ENCODE results near the gene DPH7. TPM values are rescaled to one million over a fixed set of nuclear protein-coding genes. Genes with fewer than 3 reads are reported as not detected.
"Not testable (repeated sequence)": the region's sequence is repeated elsewhere in the genome, so short reads cannot be mapped to it uniquely, and the experiment has no call there.

DPH7 gene
- polyA plus RNA-seq, 6 donors from 2014 or later = 19.1 to 53.9 (median 32.6) TPM

GRCh38 chr9:137582286-137582860 lies 3.6 kb upstream of the DPH7 start:
- Mint-ChIP-seq H3K27me3 (no peaks in the 10 kb centered on the region), H3K4me1 (peaks cover 7 to 15% (median 12%) of the 10 kb centered on the region in 3 donors), H3K27ac (no peak overlapping the region), H3K9me3 (no peaks in the 10 kb centered on the region), H3K36me3 (peaks cover 0 to 8% of the 10 kb centered on the region in 2 donors), H3K4me3 (peak overlapping the region in 2 of 8 donors; percentile 21 to 41)
- ATAC-seq (ENCODE audit: low read depth in 2 of 2) (no peak), DNase-seq (no peak)

GRCh38 chr9:137581361-137582285 lies 2.9 kb upstream of the DPH7 start:
- Mint-ChIP-seq H3K27ac (no peak overlapping the region), H3K27me3 (no peaks in the 10 kb centered on the region), H3K9me3 (no peaks in the 10 kb centered on the region), H3K36me3 (peaks cover 0 to 8% of the 10 kb centered on the region in 2 donors), H3K4me3 (peak overlapping the region in 2 of 8 donors; percentile 2 to 21), H3K4me1 (peaks cover 10 to 21% (median 19%) of the 10 kb centered on the region in 3 donors)
- DNase-seq (no peak), ATAC-seq (ENCODE audit: low read depth in 2 of 2) (no peak)

- no peak for ATAC-seq (ENCODE audit: low read depth in 2 of 2)
- Mint-ChIP-seq H3K4me1 (peaks cover 12 to 28% (median 26%) of the 10 kb centered on the region in 3 donors), H3K9me3 (no peaks in the 10 kb centered on the region), H3K27me3 (no peaks in the 10 kb centered on the region), H3K36me3 (peaks cover 0 to 2% of the 10 kb centered on the region in 2 donors), H3K27ac (no peak overlapping the region), H3K4me3 (peak overlapping the region in 1 of 8 donors; percentile 50)
- DNase-seq = no peak
These were observed 2.2 kb upstream of the DPH7 start for GRCh38 chr9:137580954-137581322.

- no peak for DNase-seq
- H3K27ac Mint-ChIP-seq = no peak overlapping the region
These were observed 1.7 kb upstream of the DPH7 start for GRCh38 chr9:137580209-137580953.

GRCh38 chr9:137579259-137579604 lies 507 bp upstream of the DPH7 start:
- DNase-seq = no peak
- H3K9me3 Mint-ChIP-seq = no peaks in the 10 kb centered on the region
- no peak for ATAC-seq (ENCODE audit: low read depth in 2 of 2)
- H3K4me3 Mint-ChIP-seq = peak overlapping the region; percentile 72 to 90 (median 84)
- peaks cover 21 to 40% (median 34%) of the 10 kb centered on the region in 3 donors for H3K4me1 Mint-ChIP-seq
- H3K36me3 Mint-ChIP-seq = peaks cover 8 to 12% of the 10 kb centered on the region in 2 donors
- peak overlapping the region in 3 of 6 donors; percentile 34 to 85 (median 79) for H3K27ac Mint-ChIP-seq
- no peaks in the 10 kb centered on the region for H3K27me3 Mint-ChIP-seq

More at GRCh38 chr9:137580209-137580953, 1.7 kb upstream of the DPH7 start:
- no peaks in the 10 kb centered on the region for H3K27me3 Mint-ChIP-seq
- peaks cover 4 to 7% of the 10 kb centered on the region in 2 donors for H3K36me3 Mint-ChIP-seq
- H3K4me1 Mint-ChIP-seq = peaks cover 16 to 33% (median 32%) of the 10 kb centered on the region in 3 donors
- peak overlapping the region in 2 of 8 donors; percentile 50 to 85 for H3K4me3 Mint-ChIP-seq
- ATAC-seq (ENCODE audit: low read depth in 2 of 2) = no peak
- no peaks in the 10 kb centered on the region for H3K9me3 Mint-ChIP-seq

GRCh38 chr9:137575716-137576411 lies 2.9 kb downstream of the DPH7 start:
- peak overlapping the region in 2 of 6 donors; percentile 37 to 47 for H3K27ac Mint-ChIP-seq
- H3K4me1 Mint-ChIP-seq = peaks cover 25 to 45% (median 35%) of the 10 kb centered on the region in 3 donors
- DNase-seq (no peak), ATAC-seq (ENCODE audit: low read depth in 2 of 2) (no peak)
- no peaks in the 10 kb centered on the region for H3K9me3 Mint-ChIP-seq
- peaks cover 17 to 19% of the 10 kb centered on the region in 2 donors for H3K36me3 Mint-ChIP-seq
- no peaks in the 10 kb centered on the region for H3K27me3 Mint-ChIP-seq
- peak overlapping the region in 5 of 8 donors; percentile 36 to 75 (median 67) for H3K4me3 Mint-ChIP-seq

GRCh38 chr9:137575364-137575715 lies 3.4 kb downstream of the DPH7 start:
- H3K36me3 Mint-ChIP-seq = peaks cover 17 to 19% of the 10 kb centered on the region in 2 donors
- H3K4me3 Mint-ChIP-seq = peak overlapping the region in 1 of 8 donors; percentile 75
- H3K9me3 Mint-ChIP-seq = no peaks in the 10 kb centered on the region
- H3K27me3 Mint-ChIP-seq = no peaks in the 10 kb centered on the region
- peaks cover 31 to 50% (median 41%) of the 10 kb centered on the region in 3 donors for H3K4me1 Mint-ChIP-seq
- no peak for ATAC-seq (ENCODE audit: low read depth in 2 of 2)
- DNase-seq = no peak
- peak overlapping the region in 1 of 6 donors; percentile 37 for H3K27ac Mint-ChIP-seq

- Mint-ChIP-seq H3K36me3 (peaks cover 17 to 19% of the 10 kb centered on the region in 2 donors), H3K27me3 (no peaks in the 10 kb centered on the region), H3K4me3 (no peak overlapping the region), H3K27ac (no peak overlapping the region), H3K4me1 (peaks cover 36 to 50% (median 38%) of the 10 kb centered on the region in 3 donors), H3K9me3 (no peaks in the 10 kb centered on the region)
- ATAC-seq (ENCODE audit: low read depth in 2 of 2) (no peak), DNase-seq (no peak)
These were observed 4.5 kb downstream of the DPH7 start for GRCh38 chr9:137574192-137574591.

GRCh38 chr9:137570566-137570965 lies 8.2 kb downstream of the DPH7 start:
- Mint-ChIP-seq H3K9me3 (peaks cover 0 to 2% (median 0%) of the 10 kb centered on the region in 7 donors), H3K4me1 (peaks cover 18 to 31% (median 29%) of the 10 kb centered on the region in 3 donors), H3K4me3 (peak overlapping the region in 2 of 8 donors; percentile 32 to 44), H3K27ac (peak overlapping the region in 5 of 6 donors; percentile 59 to 91 (median 76)), H3K27me3 (no peaks in the 10 kb centered on the region), H3K36me3 (peaks cover 15 to 16% of the 10 kb centered on the region in 2 donors)
- no peak for ATAC-seq (ENCODE audit: low read depth in 2 of 2)
- DNase-seq = no peak

- no peak for ATAC-seq (ENCODE audit: low read depth in 2 of 2)
- H3K27me3 Mint-ChIP-seq = no peaks in the 10 kb centered on the region
- peaks cover 14 to 25% (median 25%) of the 10 kb centered on the region in 3 donors for H3K4me1 Mint-ChIP-seq
- H3K4me3 Mint-ChIP-seq = no peak overlapping the region
- H3K9me3 Mint-ChIP-seq = peaks cover 0 to 2% (median 0%) of the 10 kb centered on the region in 7 donors
- DNase-seq = no peak
- H3K27ac Mint-ChIP-seq = peak overlapping the region in 1 of 6 donors; percentile 67
- H3K36me3 Mint-ChIP-seq = peaks cover 8 to 9% of the 10 kb centered on the region in 2 donors
These were observed 9.0 kb downstream of the DPH7 start for GRCh38 chr9:137569609-137570203.

- Mint-ChIP-seq H3K36me3 (peaks cover 16 to 20% of the 10 kb centered on the region in 2 donors), H3K4me3 (peak overlapping the region in 1 of 8 donors; percentile 47), H3K4me1 (peaks cover 24 to 38% (median 37%) of the 10 kb centered on the region in 3 donors), H3K27ac (peak overlapping the region; percentile 38 to 92 (median 86))
- not testable (repeated sequence) for H3K9me3 Mint-ChIP-seq, DNase-seq, H3K27me3 Mint-ChIP-seq
- ATAC-seq (ENCODE audit: low read depth in 2 of 2) = peak; percentile 41 to 65
These were observed 10.3 kb downstream of the DPH7 start for GRCh38 chr9:137568445-137568844.

- H3K36me3 Mint-ChIP-seq = peaks cover 8 to 17% of the 10 kb centered on the region in 2 donors
- H3K27me3 Mint-ChIP-seq = no peaks in the 10 kb centered on the region
- peaks cover 19 to 30% (median 26%) of the 10 kb centered on the region in 3 donors for H3K4me1 Mint-ChIP-seq
- ATAC-seq (ENCODE audit: low read depth in 2 of 2) = peak in 1 of 2 donors; percentile 30
- H3K9me3 Mint-ChIP-seq = peaks cover 0 to 9% (median 4%) of the 10 kb centered on the region in 7 donors
- DNase-seq = no peak
- H3K27ac Mint-ChIP-seq = peak overlapping the region in 3 of 6 donors; percentile 72 to 80 (median 76)
- H3K4me3 Mint-ChIP-seq = no peak overlapping the region
These were observed 13.8 kb downstream of the DPH7 start for GRCh38 chr9:137564817-137565411.
